Measurements from ENCODE around the gene ARHGAP6.

DNA sequence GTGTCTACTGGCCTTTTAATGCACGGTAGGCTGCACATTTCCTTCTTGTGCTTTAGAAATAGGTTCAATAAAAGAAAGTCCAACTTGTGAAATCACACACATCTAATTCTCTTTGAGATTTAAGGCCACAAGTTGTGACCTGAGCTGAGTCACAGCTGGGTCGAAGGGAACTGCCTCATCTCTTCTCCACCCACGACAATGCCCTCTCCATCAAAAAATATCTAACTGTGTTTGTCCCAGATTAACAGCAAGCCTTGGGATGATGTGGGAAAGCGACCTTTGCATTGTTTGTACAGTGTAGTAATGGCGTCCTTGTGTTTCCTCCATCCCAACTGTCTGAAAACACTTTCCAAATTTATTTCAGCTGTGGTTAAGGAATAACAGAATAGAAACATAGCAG lies 203.6 kb downstream of the ARHGAP6 start:
- TF ChIP-seq TAF1 (CRISPR knock-in tag; IDR thresholded peaks at IDR 0.05) = no peak
- TF ChIP-seq, protein P1, sequence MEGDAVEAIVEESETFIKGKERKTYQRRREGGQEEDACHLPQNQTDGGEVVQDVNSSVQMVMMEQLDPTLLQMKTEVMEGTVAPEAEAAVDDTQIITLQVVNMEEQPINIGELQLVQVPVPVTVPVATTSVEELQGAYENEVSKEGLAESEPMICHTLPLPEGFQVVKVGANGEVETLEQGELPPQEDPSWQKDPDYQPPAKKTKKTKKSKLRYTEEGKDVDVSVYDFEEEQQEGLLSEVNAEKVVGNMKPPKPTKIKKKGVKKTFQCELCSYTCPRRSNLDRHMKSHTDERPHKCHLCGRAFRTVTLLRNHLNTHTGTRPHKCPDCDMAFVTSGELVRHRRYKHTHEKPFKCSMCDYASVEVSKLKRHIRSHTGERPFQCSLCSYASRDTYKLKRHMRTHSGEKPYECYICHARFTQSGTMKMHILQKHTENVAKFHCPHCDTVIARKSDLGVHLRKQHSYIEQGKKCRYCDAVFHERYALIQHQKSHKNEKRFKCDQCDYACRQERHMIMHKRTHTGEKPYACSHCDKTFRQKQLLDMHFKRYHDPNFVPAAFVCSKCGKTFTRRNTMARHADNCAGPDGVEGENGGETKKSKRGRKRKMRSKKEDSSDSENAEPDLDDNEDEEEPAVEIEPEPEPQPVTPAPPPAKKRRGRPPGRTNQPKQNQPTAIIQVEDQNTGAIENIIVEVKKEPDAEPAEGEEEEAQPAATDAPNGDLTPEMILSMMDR (CRISPR knock-in tag; IDR thresholded peaks at IDR 0.05) = no peak
- TF ChIP-seq, protein P2, sequence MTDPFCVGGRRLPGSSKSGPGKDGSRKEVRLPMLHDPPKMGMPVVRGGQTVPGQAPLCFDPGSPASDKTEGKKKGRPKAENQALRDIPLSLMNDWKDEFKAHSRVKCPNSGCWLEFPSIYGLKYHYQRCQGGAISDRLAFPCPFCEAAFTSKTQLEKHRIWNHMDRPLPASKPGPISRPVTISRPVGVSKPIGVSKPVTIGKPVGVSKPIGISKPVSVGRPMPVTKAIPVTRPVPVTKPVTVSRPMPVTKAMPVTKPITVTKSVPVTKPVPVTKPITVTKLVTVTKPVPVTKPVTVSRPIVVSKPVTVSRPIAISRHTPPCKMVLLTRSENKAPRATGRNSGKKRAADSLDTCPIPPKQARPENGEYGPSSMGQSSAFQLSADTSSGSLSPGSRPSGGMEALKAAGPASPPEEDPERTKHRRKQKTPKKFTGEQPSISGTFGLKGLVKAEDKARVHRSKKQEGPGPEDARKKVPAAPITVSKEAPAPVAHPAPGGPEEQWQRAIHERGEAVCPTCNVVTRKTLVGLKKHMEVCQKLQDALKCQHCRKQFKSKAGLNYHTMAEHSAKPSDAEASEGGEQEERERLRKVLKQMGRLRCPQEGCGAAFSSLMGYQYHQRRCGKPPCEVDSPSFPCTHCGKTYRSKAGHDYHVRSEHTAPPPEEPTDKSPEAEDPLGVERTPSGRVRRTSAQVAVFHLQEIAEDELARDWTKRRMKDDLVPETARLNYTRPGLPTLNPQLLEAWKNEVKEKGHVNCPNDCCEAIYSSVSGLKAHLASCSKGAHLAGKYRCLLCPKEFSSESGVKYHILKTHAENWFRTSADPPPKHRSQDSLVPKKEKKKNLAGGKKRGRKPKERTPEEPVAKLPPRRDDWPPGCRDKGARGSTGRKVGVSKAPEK (CRISPR knock-in tag; IDR thresholded peaks at IDR 0.05; ENCODE audit: borderline replicate concordance) = no peak
- no peak for TF ChIP-seq PCBP2 (optimal IDR thresholded peaks at IDR 0.05; ENCODE audit: low read depth, low read length, poor library complexity, severe bottlenecking)
- TF ChIP-seq SMC3 (IDR thresholded peaks at IDR 0.05; ENCODE audit: low read length) = no peak
- TF ChIP-seq ATF7 (IDR thresholded peaks at IDR 0.05) = no peak
- TF ChIP-seq ATF7 (CRISPR knock-in tag; IDR thresholded peaks at IDR 0.05) = no peak

Data from HepG2 (cell line).